ENCODE measurements around the gene MED25.

The MED25 gene

DNA sequence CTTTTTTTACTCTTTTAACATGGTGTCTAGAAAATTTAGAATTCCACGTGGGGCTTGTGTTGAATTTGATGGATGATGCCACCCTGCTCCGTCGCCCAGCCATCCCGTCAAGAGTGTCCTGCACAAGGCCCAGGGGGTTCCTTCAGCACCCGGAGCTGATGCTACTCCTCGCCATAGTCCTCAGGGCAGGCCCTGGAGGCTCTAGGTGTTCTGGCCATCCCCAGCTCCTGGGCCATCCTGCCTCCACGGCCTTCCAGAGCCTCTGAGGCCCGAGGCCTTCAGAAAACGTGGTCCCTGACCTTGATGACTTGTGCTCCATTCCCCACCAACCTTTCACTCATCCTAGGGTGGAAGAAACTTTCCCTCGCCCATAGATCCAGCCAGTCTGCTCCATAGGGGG lies 55.7 kb downstream of the MED25 start:
- no peak for DNase-seq (ENCODE audit: low read depth in 2 of 2)

- no peak for DNase-seq (ENCODE audit: low read depth in 2 of 2)
These were observed 56.5 kb downstream of the MED25 start for GRCh38 chr19:49874503-49875157.

DNA sequence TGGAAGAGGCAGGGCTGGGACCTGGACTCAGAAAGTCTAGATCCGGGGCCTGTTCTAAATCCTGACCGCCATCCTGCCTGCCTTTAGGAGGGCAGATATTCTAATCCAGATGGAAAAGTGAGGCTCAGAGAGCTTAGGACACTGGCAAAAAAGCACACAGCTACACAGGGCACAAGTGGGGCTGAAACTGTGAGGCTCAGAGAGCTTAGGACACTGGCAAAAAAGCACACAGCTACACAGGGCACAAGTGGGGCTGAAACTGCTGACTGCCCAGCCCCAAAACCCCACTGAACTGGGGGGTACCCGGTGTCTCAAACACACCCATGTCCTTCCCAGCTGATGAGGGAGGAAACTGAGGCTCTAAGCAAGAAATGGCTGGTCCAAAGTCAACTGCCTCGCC lies 57.1 kb downstream of the MED25 start:
- DNase-seq (ENCODE audit: low read depth in 2 of 2): no peak

GRCh38 chr19:49875857-49876421 lies 57.9 kb downstream of the MED25 start:
- peak; percentile 41 to 43 for DNase-seq (ENCODE audit: low read depth in 2 of 2)

GRCh38 chr19:49876422-49877019 lies 58.4 kb downstream of the MED25 start:
- peak; percentile 94 to 95 for DNase-seq (ENCODE audit: low read depth in 2 of 2)

DNA sequence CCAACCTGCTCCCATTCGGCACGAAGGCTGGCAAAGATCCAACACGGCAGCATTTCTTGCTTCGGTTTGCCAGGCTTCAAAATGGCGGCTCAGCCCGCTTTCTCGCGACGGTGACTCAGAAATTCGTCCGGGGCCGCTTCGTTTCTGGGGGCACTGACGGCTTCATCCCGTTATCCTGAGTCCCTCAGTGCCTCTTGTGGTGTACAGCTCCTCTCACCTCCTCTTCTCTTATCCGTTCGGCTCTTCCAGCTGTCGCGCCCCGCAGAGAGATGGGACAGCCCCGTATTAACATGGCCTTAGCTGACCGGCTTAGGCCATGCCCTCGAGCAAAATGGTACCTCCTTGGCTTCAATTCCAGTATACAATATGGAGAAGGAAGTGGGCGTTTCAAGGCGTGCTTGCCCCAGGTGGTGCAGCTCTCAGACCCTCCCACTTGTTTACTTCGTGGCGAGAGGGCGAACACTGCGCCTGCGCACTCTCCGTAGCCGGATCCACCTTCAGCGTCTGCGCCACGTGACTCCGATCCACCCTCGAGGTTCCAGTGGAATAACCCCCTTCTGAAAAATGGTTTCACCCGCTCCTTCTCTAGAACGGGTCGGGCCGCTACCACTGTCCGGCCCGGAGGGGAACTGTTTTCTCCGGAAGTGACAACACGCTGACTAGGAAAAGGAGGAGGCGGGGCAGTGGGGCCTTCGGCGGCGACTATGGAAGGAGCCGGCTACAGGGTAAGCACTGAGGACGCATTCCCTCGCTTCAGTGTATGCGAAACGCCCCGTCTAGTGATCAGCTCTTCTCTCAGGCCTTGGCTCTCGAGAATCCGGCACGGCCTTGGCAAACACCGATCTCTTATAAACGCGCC lies 59.2 kb downstream of the MED25 start, which contains the start of the genes AKT1S1 and TBC1D17:
AKT1S1 (minus strand) TSS at position 336 of the 859 bp plus-strand sequence. CDS start 4,060 bp downstream, outside the sequence.
TBC1D17 (plus strand) TSS at position 683 of the 859 bp plus-strand sequence; CDS start at position 705, 22 bp downstream.
- peak; percentile 91 to 96 for DNase-seq (ENCODE audit: low read depth in 2 of 2)

- DNase-seq (ENCODE audit: low read depth in 2 of 2): peak; percentile 99
These were observed 60.0 kb downstream of the MED25 start for GRCh38 chr19:49877879-49878743.

- no peak for DNase-seq (ENCODE audit: low read depth in 2 of 2)
These were observed 60.6 kb downstream of the MED25 start for GRCh38 chr19:49878744-49879070.

DNA sequence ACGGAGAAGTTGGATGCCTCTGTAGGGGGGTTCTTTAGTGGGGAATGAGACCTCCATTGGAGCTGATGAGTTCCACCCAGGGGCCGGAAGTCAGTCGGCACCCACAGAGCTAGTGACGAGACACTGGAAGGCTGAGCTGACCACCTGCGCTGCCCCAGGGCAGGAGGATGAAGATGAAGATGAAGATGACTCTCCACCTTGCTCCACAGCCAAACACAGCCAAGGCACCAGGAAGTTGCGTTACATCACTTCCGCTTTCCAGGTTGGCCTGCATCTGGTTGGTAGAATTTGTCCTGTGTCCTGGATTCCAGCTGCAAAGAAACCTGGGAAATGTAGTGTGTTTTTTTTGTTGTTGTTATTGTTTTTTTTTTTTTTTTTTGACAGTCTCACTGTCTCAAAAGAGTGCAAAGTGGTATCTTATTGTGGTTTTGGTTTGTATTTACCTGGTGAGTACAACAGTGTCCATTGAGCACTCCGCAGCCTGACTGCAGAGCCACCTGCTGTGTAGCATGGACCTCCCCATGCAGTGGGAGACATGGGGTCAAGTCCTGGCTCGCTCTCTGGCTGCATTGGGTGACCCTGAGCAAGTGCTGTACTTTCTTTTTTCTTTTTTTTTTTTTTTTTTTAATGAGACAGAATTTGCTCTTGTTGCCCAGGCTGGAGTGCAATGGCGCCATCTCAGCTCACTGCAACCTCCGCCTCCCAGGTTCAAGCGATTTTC lies 61.3 kb downstream of the MED25 start:
- no peak for DNase-seq (ENCODE audit: low read depth in 2 of 2)

DNA sequence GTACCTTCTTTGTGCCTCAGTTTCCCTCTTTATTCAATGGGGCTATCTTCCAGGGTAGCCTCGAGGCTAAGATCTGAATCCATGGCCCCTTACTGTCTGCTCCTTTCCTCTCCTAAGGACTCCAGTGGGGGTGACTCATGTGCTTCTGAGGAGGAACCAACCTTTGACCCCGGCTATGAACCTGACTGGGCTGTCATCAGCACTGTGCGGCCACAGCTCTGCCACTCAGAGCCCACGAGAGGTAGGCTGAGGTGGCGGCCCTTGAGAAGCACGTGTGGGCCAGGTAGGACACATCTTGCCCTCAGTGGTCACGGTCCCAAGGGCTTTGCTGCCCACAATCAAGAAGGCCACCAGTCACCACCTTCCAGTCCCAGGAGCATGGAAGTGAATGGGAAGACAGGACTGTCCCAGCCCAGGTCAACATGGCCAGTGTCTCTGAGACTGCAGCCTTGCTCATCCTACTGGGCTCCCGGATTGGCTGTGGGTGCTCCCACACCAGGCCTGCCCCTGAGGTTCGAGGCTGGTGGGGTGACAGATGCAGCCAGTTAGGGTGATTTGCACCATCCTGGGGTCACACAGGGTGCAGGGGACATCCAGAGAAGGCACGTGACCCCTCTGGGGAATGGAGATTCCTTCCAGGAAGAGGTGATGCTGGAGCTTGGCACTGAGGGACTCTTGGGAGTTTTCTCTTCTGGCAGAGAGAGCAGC lies 62.2 kb downstream of the MED25 start:
- DNase-seq (ENCODE audit: low read depth in 2 of 2): no peak

DNA sequence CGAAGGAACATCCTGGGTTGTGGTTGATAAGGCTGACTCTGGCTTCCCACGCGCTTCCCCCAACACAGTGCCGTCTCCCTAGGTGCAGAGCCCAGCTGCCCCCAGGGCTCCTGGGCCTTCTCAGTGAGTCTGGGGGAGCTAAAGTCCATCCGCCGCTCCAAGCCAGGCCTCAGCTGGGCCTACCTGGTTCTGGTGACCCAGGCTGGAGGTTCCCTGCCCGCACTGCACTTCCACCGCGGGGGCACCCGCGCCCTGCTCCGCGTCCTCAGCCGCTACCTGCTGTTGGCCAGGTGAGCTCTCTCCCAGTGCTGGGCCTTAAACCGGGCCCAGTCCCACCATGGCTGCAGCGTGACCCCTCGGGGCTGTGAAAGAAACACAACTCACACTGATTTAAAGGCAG lies 63.1 kb downstream of the MED25 start:
- no peak for DNase-seq (ENCODE audit: low read depth in 2 of 2)

- no peak for DNase-seq (ENCODE audit: low read depth in 2 of 2)
These were observed 63.7 kb downstream of the MED25 start for GRCh38 chr19:49881672-49882394.

DNA sequence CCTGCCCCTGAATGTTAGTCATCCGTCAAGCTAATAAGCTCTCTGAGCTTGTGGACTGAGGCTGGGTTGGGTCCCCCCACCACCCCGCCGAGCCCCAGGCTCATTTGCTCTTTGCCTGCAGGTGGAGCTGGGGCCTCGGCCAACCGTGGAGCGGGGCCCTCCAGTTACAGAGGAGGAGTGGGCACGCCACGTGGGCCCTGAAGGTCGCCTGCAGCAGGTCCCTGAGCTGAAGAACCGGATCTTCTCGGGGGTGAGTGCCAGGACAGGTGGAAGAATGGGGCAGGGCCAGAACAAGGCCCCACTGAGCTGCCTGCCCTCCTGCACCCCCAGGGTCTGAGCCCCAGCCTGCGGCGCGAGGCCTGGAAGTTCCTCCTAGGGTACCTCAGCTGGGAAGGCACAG lies 64.6 kb downstream of the MED25 start:
- DNase-seq (ENCODE audit: low read depth in 2 of 2): no peak

GRCh38 chr19:49883094-49883493 lies 65.0 kb downstream of the MED25 start:
- DNase-seq (ENCODE audit: low read depth in 2 of 2): no peak

DNA sequence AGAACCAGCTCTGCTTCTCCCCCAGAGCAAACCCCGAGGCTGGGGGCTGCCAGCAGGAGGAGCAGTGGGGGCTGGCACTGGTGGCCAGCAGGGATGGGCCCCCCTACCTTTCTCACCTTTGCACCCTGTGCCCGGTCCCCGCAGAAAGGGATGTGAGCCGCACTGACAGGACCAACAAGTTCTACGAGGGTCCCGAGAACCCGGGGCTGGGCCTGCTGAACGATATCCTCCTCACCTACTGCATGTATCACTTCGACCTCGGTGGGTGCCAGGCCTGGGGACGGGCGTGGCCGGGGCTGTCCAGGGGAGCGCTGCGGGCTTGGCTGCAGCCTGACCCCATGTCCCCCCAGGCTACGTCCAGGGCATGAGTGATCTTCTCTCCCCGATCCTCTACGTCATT lies 66.0 kb downstream of the MED25 start:
- DNase-seq (ENCODE audit: low read depth in 2 of 2): no peak

GRCh38 chr19:49884760-49885159 lies 66.7 kb downstream of the MED25 start:
- no peak for DNase-seq (ENCODE audit: low read depth in 2 of 2)
